ENCODE data around the gene NSUN7. TPM values are rescaled to one million over a fixed set of nuclear protein-coding genes. Genes with fewer than 3 reads are reported as not detected.

Gene NSUN7
- total RNA-seq, 1 experiment from 2014 or later, result 19.6 TPM

- no peak overlapping the region for H3K4me3 ChIP-seq (ENCODE audit: low read depth, low read length)
- no peaks in the 10 kb centered on the region for H3K27me3 ChIP-seq (replicated peaks; ENCODE audit: control insufficient read depth, insufficient read depth, low read length)
- no TSS peak for BruUV-seq (replicated peaks)
- ChIA-PET POLR2A (no interaction called here), CTCF (no interaction called here)
- H3K9me3 Mint-ChIP-seq (ENCODE audit: unreplicated experiment), result no peaks in the 10 kb centered on the region
- H3K4me3 Mint-ChIP-seq (ENCODE audit: unreplicated experiment), result no peak overlapping the region
- H3K9me3 ChIP-seq, result no peaks in the 10 kb centered on the region
- no peaks in the 10 kb centered on the region for H3K36me3 ChIP-seq (ENCODE audit: control insufficient read depth, insufficient read depth, low read length)
- no peaks in the 10 kb centered on the region for H3K4me1 ChIP-seq
- intact Hi-C loops (cut with micrococcal nuclease; ENCODE audit: unreplicated experiment), result no loop called here
- TF ChIP-seq, protein P1, sequence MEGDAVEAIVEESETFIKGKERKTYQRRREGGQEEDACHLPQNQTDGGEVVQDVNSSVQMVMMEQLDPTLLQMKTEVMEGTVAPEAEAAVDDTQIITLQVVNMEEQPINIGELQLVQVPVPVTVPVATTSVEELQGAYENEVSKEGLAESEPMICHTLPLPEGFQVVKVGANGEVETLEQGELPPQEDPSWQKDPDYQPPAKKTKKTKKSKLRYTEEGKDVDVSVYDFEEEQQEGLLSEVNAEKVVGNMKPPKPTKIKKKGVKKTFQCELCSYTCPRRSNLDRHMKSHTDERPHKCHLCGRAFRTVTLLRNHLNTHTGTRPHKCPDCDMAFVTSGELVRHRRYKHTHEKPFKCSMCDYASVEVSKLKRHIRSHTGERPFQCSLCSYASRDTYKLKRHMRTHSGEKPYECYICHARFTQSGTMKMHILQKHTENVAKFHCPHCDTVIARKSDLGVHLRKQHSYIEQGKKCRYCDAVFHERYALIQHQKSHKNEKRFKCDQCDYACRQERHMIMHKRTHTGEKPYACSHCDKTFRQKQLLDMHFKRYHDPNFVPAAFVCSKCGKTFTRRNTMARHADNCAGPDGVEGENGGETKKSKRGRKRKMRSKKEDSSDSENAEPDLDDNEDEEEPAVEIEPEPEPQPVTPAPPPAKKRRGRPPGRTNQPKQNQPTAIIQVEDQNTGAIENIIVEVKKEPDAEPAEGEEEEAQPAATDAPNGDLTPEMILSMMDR (IDR thresholded peaks at IDR 0.05; ENCODE audit: insufficient read depth in 1 of 2, low read depth in 1 of 2, low read length in 1 of 2, severe bottlenecking in 1 of 2, unreplicated experiment in 1 of 2), result no peak
- H3K27ac Mint-ChIP-seq (ENCODE audit: unreplicated experiment), result no peak overlapping the region
- no peaks in the 10 kb centered on the region for H3K36me3 Mint-ChIP-seq (ENCODE audit: insufficient read depth, unreplicated experiment)
- DNase-seq, result no peak
- no peaks in the 10 kb centered on the region for H3K4me1 Mint-ChIP-seq (ENCODE audit: low read depth, unreplicated experiment)
- no peaks in the 10 kb centered on the region for H3K27me3 Mint-ChIP-seq (ENCODE audit: insufficient read depth, unreplicated experiment)
Observed at GRCh38 chr4:40789771-40790170, 40.0 kb downstream of the NSUN7 start.

- no peaks in the 10 kb centered on the region for H3K4me1 Mint-ChIP-seq (ENCODE audit: low read depth, unreplicated experiment)
- DNase-seq, result no peak
- ChIA-PET POLR2A (no interaction called here), CTCF (no interaction called here)
- TF ChIP-seq, protein P1 (IDR thresholded peaks at IDR 0.05; ENCODE audit: insufficient read depth in 1 of 2, low read depth in 1 of 2, low read length in 1 of 2, severe bottlenecking in 1 of 2, unreplicated experiment in 1 of 2), result no peak
- H3K36me3 Mint-ChIP-seq (ENCODE audit: insufficient read depth, unreplicated experiment), result peaks cover 4% of the 10 kb centered on the region
- no peaks in the 10 kb centered on the region for H3K9me3 Mint-ChIP-seq (ENCODE audit: unreplicated experiment)
- H3K27me3 Mint-ChIP-seq (ENCODE audit: insufficient read depth, unreplicated experiment), result no peaks in the 10 kb centered on the region
- Histone ChIP-seq H3K4me3 (ENCODE audit: low read depth, low read length) (no peak overlapping the region), H3K9me3 (no peaks in the 10 kb centered on the region), H3K36me3 (ENCODE audit: control insufficient read depth, insufficient read depth, low read length) (no peaks in the 10 kb centered on the region), H3K4me1 (no peaks in the 10 kb centered on the region), H3K27me3 (replicated peaks; ENCODE audit: control insufficient read depth, insufficient read depth, low read length) (no peaks in the 10 kb centered on the region)
- H3K27ac Mint-ChIP-seq (ENCODE audit: unreplicated experiment), result no peak overlapping the region
- no peak overlapping the region for H3K4me3 Mint-ChIP-seq (ENCODE audit: unreplicated experiment)
- intact Hi-C loops (cut with micrococcal nuclease; ENCODE audit: unreplicated experiment), result loop anchor here (10.0 kb wide), 1 partner anchor 65 kb away; no protein-coding TSS in a partner anchor
- BruUV-seq (replicated peaks), result no TSS peak
Observed at GRCh38 chr4:40800064-40800463, 50.3 kb downstream of the NSUN7 start.

GRCh38 chr4:40804598-40804997 lies 54.8 kb downstream of the NSUN7 start:
- Mint-ChIP-seq H3K4me1 (ENCODE audit: low read depth, unreplicated experiment) (no peaks in the 10 kb centered on the region), H3K9me3 (ENCODE audit: unreplicated experiment) (no peaks in the 10 kb centered on the region), H3K27me3 (ENCODE audit: insufficient read depth, unreplicated experiment) (no peaks in the 10 kb centered on the region), H3K4me3 (ENCODE audit: unreplicated experiment) (no peak overlapping the region), H3K27ac (ENCODE audit: unreplicated experiment) (peak overlapping the region; percentile 56), H3K36me3 (ENCODE audit: insufficient read depth, unreplicated experiment) (peaks cover 19% of the 10 kb centered on the region)
- Histone ChIP-seq H3K36me3 (ENCODE audit: control insufficient read depth, insufficient read depth, low read length) (no peaks in the 10 kb centered on the region), H3K4me1 (no peaks in the 10 kb centered on the region), H3K27me3 (replicated peaks; ENCODE audit: control insufficient read depth, insufficient read depth, low read length) (no peaks in the 10 kb centered on the region), H3K9me3 (no peaks in the 10 kb centered on the region), H3K4me3 (ENCODE audit: low read depth, low read length) (no peak overlapping the region)
- ChIA-PET CTCF (no interaction called here), POLR2A (no interaction called here)
- intact Hi-C loops (cut with micrococcal nuclease; ENCODE audit: unreplicated experiment), result loop anchor here (10.0 kb wide), 1 partner anchor 70 kb away; no protein-coding TSS in a partner anchor
- no peak for DNase-seq
- TF ChIP-seq, protein P1 (IDR thresholded peaks at IDR 0.05; ENCODE audit: insufficient read depth in 1 of 2, low read depth in 1 of 2, low read length in 1 of 2, severe bottlenecking in 1 of 2, unreplicated experiment in 1 of 2), result no peak
- no TSS peak for BruUV-seq (replicated peaks)

Measured in Caco-2 (cell line).